ENCODE data around the gene IL4R. TPM values are rescaled to one million over a fixed set of nuclear protein-coding genes. Genes with fewer than 3 reads are reported as not detected.

Gene IL4R
- total and polyA plus RNA-seq, 2 of the 13 experiments (the other 11 are each of a cell fraction or from before 2014, with no cell fraction given) = 15.9 to 49.6 TPM

DNA sequence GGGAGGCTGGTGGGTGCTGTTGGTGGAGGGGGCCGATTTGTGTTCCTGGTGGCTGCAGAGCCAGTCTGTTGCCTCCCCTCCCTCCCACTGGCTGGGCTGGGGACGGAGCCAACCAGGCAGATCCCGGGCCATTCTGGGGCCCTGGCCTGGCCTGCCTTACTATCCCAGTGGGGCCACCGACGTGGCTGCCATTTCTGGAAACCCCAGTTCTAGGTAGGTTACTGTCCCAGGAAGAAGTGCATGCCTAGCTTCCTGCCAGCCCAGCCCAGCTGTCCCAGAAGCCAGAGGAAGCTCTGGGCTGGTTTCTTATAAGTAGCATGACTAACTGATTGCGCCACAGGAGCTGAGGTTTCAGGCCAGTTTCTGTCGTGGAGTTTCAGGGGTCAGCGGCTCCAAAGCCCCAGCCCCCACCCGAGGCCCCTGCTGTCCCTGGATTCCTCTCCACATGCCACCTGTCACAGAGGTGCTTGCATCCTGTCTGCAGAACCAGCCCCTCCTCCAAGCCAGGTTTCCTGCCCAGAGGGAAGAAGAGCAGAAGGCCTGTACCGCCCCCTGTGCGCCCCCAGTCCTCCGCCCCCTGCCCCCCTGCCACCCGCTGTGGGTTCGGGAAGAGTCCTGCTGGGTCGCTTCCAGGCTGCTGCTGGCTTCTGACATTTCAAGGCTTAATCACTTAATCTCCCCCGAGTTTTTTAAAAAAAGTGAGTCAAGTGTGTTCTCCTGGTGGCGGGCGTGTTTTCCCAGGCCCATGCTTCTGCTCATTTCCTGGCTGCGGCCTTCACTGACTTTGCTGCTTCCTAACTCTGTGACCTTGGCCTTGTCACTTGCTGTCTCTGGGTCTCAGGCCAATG is 13.2 kb downstream of the IL4R start (continued):
- TF ChIP-seq, protein P1, sequence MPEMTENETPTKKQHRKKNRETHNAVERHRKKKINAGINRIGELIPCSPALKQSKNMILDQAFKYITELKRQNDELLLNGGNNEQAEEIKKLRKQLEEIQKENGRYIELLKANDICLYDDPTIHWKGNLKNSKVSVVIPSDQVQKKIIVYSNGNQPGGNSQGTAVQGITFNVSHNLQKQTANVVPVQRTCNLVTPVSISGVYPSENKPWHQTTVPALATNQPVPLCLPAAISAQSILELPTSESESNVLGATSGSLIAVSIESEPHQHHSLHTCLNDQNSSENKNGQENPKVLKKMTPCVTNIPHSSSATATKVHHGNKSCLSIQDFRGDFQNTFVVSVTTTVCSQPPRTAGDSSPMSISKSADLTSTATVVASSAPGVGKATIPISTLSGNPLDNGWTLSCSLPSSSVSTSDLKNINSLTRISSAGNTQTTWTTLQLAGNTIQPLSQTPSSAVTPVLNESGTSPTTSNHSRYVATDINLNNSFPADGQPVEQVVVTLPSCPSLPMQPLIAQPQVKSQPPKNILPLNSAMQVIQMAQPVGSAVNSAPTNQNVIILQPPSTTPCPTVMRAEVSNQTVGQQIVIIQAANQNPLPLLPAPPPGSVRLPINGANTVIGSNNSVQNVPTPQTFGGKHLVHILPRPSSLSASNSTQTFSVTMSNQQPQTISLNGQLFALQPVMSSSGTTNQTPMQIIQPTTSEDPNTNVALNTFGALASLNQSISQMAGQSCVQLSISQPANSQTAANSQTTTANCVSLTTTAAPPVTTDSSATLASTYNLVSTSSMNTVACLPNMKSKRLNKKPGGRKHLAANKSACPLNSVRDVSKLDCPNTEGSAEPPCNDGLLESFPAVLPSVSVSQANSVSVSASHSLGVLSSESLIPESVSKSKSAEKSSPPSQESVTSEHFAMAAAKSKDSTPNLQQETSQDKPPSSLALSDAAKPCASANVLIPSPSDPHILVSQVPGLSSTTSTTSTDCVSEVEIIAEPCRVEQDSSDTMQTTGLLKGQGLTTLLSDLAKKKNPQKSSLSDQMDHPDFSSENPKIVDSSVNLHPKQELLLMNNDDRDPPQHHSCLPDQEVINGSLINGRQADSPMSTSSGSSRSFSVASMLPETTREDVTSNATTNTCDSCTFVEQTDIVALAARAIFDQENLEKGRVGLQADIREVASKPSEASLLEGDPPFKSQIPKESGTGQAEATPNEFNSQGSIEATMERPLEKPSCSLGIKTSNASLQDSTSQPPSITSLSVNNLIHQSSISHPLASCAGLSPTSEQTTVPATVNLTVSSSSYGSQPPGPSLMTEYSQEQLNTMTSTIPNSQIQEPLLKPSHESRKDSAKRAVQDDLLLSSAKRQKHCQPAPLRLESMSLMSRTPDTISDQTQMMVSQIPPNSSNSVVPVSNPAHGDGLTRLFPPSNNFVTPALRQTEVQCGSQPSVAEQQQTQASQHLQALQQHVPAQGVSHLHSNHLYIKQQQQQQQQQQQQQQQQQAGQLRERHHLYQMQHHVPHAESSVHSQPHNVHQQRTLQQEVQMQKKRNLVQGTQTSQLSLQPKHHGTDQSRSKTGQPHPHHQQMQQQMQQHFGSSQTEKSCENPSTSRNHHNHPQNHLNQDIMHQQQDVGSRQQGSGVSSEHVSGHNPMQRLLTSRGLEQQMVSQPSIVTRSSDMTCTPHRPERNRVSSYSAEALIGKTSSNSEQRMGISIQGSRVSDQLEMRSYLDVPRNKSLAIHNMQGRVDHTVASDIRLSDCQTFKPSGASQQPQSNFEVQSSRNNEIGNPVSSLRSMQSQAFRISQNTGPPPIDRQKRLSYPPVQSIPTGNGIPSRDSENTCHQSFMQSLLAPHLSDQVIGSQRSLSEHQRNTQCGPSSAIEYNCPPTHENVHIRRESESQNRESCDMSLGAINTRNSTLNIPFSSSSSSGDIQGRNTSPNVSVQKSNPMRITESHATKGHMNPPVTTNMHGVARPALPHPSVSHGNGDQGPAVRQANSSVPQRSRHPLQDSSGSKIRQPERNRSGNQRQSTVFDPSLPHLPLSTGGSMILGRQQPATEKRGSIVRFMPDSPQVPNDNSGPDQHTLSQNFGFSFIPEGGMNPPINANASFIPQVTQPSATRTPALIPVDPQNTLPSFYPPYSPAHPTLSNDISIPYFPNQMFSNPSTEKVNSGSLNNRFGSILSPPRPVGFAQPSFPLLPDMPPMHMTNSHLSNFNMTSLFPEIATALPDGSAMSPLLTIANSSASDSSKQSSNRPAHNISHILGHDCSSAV (CRISPR knock-in tag; IDR thresholded peaks at IDR 0.05; ENCODE audit: borderline replicate concordance) = no peak
- peak; percentile 63 for TF ChIP-seq ZFY (CRISPR knock-in tag; IDR thresholded peaks at IDR 0.05)
- no peak; the same call in 1 of the 2 replicates for TF ChIP-seq SOX5 (CRISPR knock-in tag; IDR thresholded peaks at IDR 0.05; ENCODE audit: borderline replicate concordance)
- no peak for TF ChIP-seq ZNF670 (CRISPR knock-in tag; IDR thresholded peaks at IDR 0.05; ENCODE audit: borderline replicate concordance)
- no peak for TF ChIP-seq ZNF44 (CRISPR knock-in tag; IDR thresholded peaks at IDR 0.05)
- TF ChIP-seq CCDC6 (CRISPR knock-in tag; IDR thresholded peaks at IDR 0.05) = no peak
- TF ChIP-seq ZXDC (CRISPR knock-in tag; IDR thresholded peaks at IDR 0.05) = no peak
- no peak for TF ChIP-seq ZNF180 (CRISPR knock-in tag; IDR thresholded peaks at IDR 0.05; ENCODE audit: borderline replicate concordance, low read depth)
- no peak for TF ChIP-seq GMEB1 (CRISPR knock-in tag; IDR thresholded peaks at IDR 0.05; ENCODE audit: borderline replicate concordance)
- no peak for TF ChIP-seq CHD4 (IDR thresholded peaks at IDR 0.05; ENCODE audit: borderline replicate concordance, low read length)
- TF ChIP-seq, protein P2, sequence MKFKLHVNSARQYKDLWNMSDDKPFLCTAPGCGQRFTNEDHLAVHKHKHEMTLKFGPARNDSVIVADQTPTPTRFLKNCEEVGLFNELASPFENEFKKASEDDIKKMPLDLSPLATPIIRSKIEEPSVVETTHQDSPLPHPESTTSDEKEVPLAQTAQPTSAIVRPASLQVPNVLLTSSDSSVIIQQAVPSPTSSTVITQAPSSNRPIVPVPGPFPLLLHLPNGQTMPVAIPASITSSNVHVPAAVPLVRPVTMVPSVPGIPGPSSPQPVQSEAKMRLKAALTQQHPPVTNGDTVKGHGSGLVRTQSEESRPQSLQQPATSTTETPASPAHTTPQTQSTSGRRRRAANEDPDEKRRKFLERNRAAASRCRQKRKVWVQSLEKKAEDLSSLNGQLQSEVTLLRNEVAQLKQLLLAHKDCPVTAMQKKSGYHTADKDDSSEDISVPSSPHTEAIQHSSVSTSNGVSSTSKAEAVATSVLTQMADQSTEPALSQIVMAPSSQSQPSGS (CRISPR knock-in tag; IDR thresholded peaks at IDR 0.05) = no peak
- TF ChIP-seq HCFC1 (IDR thresholded peaks at IDR 0.05; ENCODE audit: low read depth, low read length) = no peak
- TF ChIP-seq ERF (CRISPR knock-in tag; IDR thresholded peaks at IDR 0.05) = no peak
- peak; percentile 48 for TF ChIP-seq PTBP1 (IDR thresholded peaks at IDR 0.05; ENCODE audit: low read depth, low read length, poor library complexity, severe bottlenecking)
- TF ChIP-seq NFATC3 (CRISPR knock-in tag; IDR thresholded peaks at IDR 0.05) = no peak

Measured in HepG2 (cell line).